Nephron progenitor cell (in vitro differentiated cells): Measurements from ENCODE around the gene LRGUK.

Source experiments
- DNase-seq: peaks from one replicate; pipeline ENCODE4 v3.0.0; 2021
- H3K27ac Mint-ChIP-seq: 2 replicates; pipeline ENCODE4 v1.8.0; 2021; ENCODE audit warnings: mild to moderate bottlenecking, moderate library complexity, mixed read lengths
- H3K27me3 Mint-ChIP-seq: 2 replicates; pipeline ENCODE4 v1.8.0; 2021; ENCODE audit warnings: mild to moderate bottlenecking, low read depth, mixed read lengths; ENCODE audit not compliant: poor library complexity
- H3K36me3 Mint-ChIP-seq: 2 replicates; pipeline ENCODE4 v1.8.0; 2021; ENCODE audit warnings: low read depth, mixed read lengths
- H3K4me1 Mint-ChIP-seq: 2 replicates; pipeline ENCODE4 v1.8.0; 2021; ENCODE audit warnings: mixed read lengths
- H3K4me3 Mint-ChIP-seq: 2 replicates; pipeline ENCODE4 v1.8.0; 2021; ENCODE audit warnings: mild to moderate bottlenecking, moderate library complexity, mixed read lengths
- H3K9me3 Mint-ChIP-seq: 2 replicates; pipeline ENCODE4 v1.8.0; 2021; ENCODE audit warnings: mild to moderate bottlenecking, moderate library complexity, mixed read lengths
- CTCF ChIP-seq: fragments of 200-600 bp; sonication (generic); IDR thresholded peaks from 2 replicates; pipeline ENCODE4 v1.5.0; 2021; ENCODE audit warnings: antibody characterized with exemption

Gene LRGUK

GRCh38 chr7:134262322-134262721, 135.2 kb downstream of the LRGUK start:
- no peaks in the 10 kb centered on the region for H3K36me3 Mint-ChIP-seq
- H3K9me3 Mint-ChIP-seq = peaks cover 10% of the 10 kb centered on the region
- H3K27ac Mint-ChIP-seq = no peak overlapping the region
- no peak for DNase-seq
- no peaks in the 10 kb centered on the region for H3K4me1 Mint-ChIP-seq
- no peak overlapping the region for H3K4me3 Mint-ChIP-seq
- no peak for TF ChIP-seq CTCF
- peaks cover 18% of the 10 kb centered on the region for H3K27me3 Mint-ChIP-seq

- Mint-ChIP-seq H3K4me3 (no peak overlapping the region), H3K4me1 (no peaks in the 10 kb centered on the region), H3K27ac (no peak overlapping the region), H3K36me3 (no peaks in the 10 kb centered on the region), H3K27me3 (peaks cover 14% of the 10 kb centered on the region), H3K9me3 (no peaks in the 10 kb centered on the region)
- no peak for DNase-seq
- no peak for TF ChIP-seq CTCF
Observed at GRCh38 chr7:134276951-134277350, 149.8 kb downstream of the LRGUK start.

- Mint-ChIP-seq H3K27me3 (peaks cover 14% of the 10 kb centered on the region), H3K9me3 (peaks cover 3% of the 10 kb centered on the region), H3K4me1 (no peaks in the 10 kb centered on the region), H3K27ac (peak overlapping the region; percentile 51), H3K36me3 (no peaks in the 10 kb centered on the region), H3K4me3 (no peak overlapping the region)
- DNase-seq = no peak
- no peak for TF ChIP-seq CTCF
Observed at GRCh38 chr7:134278502-134279153, 151.5 kb downstream of the LRGUK start.

- peaks cover 14% of the 10 kb centered on the region for H3K27me3 Mint-ChIP-seq
- H3K4me3 Mint-ChIP-seq = no peak overlapping the region
- TF ChIP-seq CTCF = no peak
- H3K9me3 Mint-ChIP-seq = peaks cover 3% of the 10 kb centered on the region
- H3K27ac Mint-ChIP-seq = no peak overlapping the region
- no peaks in the 10 kb centered on the region for H3K4me1 Mint-ChIP-seq
- DNase-seq = no peak
- H3K36me3 Mint-ChIP-seq = no peaks in the 10 kb centered on the region
Observed at GRCh38 chr7:134279336-134279735, 152.2 kb downstream of the LRGUK start.

- Mint-ChIP-seq H3K27ac (no peak overlapping the region), H3K4me1 (no peaks in the 10 kb centered on the region), H3K9me3 (peaks cover 3% of the 10 kb centered on the region), H3K36me3 (no peaks in the 10 kb centered on the region), H3K27me3 (peaks cover 14% of the 10 kb centered on the region), H3K4me3 (no peak overlapping the region)
- no peak for DNase-seq
- no peak for TF ChIP-seq CTCF
Observed at GRCh38 chr7:134279898-134280297, 152.8 kb downstream of the LRGUK start.

- no peak overlapping the region for H3K4me3 Mint-ChIP-seq
- peaks cover 3% of the 10 kb centered on the region for H3K9me3 Mint-ChIP-seq
- H3K27me3 Mint-ChIP-seq = peaks cover 14% of the 10 kb centered on the region
- no peak overlapping the region for H3K27ac Mint-ChIP-seq
- no peak for DNase-seq
- TF ChIP-seq CTCF = no peak
- H3K36me3 Mint-ChIP-seq = no peaks in the 10 kb centered on the region
- H3K4me1 Mint-ChIP-seq = no peaks in the 10 kb centered on the region
Observed at GRCh38 chr7:134280508-134280907, 153.4 kb downstream of the LRGUK start.
